HG02885 (cell line): ENCODE measurements around the gene CCL24.

Experiments used
- ATAC-seq: cut with Tn5 transposase; IDR thresholded peaks from one replicate; pipeline ENCODE4 v1.9.1; 2021; ENCODE audit warnings: mild to moderate bottlenecking; ENCODE audit not compliant: unreplicated experiment, poor library complexity

The CCL24 gene

GRCh38 chr7:75823198-75823910, 9.7 kb upstream of the CCL24 start:
- ATAC-seq, result no peak

GRCh38 chr7:75820688-75821087, 7.1 kb upstream of the CCL24 start:
- ATAC-seq, result no peak

- ATAC-seq, result no peak
These were observed 6.1 kb upstream of the CCL24 start for GRCh38 chr7:75819711-75820110.

GRCh38 chr7:75818472-75818871, 4.9 kb upstream of the CCL24 start:
- no peak for ATAC-seq

- ATAC-seq, result no peak
These were observed 3.5 kb upstream of the CCL24 start for GRCh38 chr7:75817116-75817515.

- ATAC-seq, result no peak
These were observed 1.9 kb upstream of the CCL24 start for GRCh38 chr7:75815418-75816064.

GRCh38 chr7:75814407-75814947, 871 bp upstream of the CCL24 start:
- ATAC-seq, result no peak

- ATAC-seq, result no peak
These were observed 522 bp downstream of the CCL24 start for GRCh38 chr7:75813084-75813483.

- no peak for ATAC-seq
These were observed 1.5 kb downstream of the CCL24 start for GRCh38 chr7:75811894-75812678.

GRCh38 chr7:75809396-75809795, 4.2 kb downstream of the CCL24 start:
- ATAC-seq, result no peak

GRCh38 chr7:75808106-75808505, 5.5 kb downstream of the CCL24 start:
- no peak for ATAC-seq

- ATAC-seq, result no peak
These were observed 6.2 kb downstream of the CCL24 start for GRCh38 chr7:75807452-75807851.

GRCh38 chr7:75806560-75807307, 6.9 kb downstream of the CCL24 start:
- ATAC-seq, result no peak

GRCh38 chr7:75804705-75805104, 8.9 kb downstream of the CCL24 start:
- no peak for ATAC-seq

GRCh38 chr7:75804004-75804403, 9.6 kb downstream of the CCL24 start:
- ATAC-seq, result no peak

- ATAC-seq, result no peak
These were observed 11.1 kb downstream of the CCL24 start for GRCh38 chr7:75802552-75802821.

GRCh38 chr7:75798770-75799169, 14.8 kb downstream of the CCL24 start:
- no peak for ATAC-seq

- ATAC-seq, result no peak
These were observed 17.2 kb downstream of the CCL24 start for GRCh38 chr7:75796420-75796819.

GRCh38 chr7:75795831-75796285, 17.7 kb downstream of the CCL24 start:
- ATAC-seq, result no peak

GRCh38 chr7:75793676-75794075, 19.9 kb downstream of the CCL24 start:
- no peak for ATAC-seq
